Colon (tissue), 2 donors: Measurements from ENCODE around the gene FAM83C.

Experiments used
- FAIRE-seq: peaks from 2 replicates; lab custom pipeline; 2012; peaks lifted over from hg19 to GRCh38; lab: Jason Lieb, UNC
- donor health status: control.
- donor health status: control.

FAM83C gene

DNA sequence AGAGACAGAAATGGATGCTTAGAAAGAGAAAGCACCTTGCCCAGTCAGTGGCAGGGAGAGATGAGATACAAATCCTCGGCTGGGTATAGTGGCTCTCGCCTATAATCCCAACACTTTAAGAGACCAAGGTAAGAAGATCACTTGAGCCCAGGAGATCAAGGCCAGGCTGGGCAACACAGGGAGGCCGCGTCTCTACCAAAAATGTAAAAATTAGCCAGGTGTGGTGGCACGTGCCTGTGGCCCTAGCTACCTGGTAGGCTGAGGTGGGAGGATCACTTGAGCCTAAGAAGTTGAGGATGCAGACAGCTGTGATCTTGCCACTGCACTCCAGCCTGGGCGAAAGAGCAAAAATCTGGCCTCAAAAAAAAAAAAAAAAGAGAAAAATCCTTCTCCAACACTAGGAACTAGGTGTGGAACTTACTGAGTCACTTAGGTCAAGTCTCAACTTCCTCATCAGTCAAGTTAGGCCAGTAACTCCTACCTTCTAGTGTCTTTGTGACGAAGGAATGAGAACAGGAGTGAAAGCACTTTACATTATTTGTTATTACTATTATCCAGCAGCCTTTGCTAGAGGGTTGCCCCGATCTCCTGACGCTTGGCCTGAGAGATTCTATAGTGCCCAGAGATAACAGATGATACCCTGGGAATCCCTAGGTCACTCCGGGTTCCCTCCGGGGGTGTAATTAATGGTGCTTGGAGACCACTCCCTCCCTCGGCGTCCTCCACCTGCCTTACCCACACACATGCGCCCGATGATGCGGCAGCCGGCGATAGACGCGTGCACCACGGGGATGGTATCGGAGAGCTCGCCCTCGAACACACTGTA lies 8.6 kb downstream of the FAM83C start:
- FAIRE-seq: no peak

DNA sequence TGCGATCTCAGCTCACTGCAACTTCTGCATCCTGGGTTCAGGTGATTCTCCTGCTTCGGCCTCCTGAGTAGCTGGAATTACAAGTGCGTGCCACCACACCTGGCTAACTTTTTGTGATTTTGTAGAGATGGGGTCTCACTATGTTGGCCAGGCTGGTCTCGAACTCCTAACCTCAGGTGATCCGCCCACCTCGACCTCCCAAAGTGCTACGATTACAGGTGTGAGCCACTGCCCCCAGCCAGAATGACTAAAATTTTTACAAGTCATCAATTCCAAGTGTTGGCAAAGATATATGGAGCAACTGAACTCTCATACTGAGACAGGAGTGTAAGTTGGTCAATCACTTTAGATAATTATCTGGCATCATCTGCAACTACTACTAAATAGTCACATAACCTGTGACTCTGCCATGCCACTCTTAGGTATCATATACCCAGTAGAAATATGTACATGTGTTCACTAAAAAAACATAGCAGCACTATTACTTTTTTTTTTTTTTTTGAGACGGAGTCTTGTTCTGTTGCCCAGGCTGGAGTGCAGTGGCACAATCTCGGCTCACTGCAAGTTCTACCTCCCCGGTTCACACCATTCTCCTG lies 10.6 kb downstream of the FAM83C start:
- FAIRE-seq: no peak

DNA sequence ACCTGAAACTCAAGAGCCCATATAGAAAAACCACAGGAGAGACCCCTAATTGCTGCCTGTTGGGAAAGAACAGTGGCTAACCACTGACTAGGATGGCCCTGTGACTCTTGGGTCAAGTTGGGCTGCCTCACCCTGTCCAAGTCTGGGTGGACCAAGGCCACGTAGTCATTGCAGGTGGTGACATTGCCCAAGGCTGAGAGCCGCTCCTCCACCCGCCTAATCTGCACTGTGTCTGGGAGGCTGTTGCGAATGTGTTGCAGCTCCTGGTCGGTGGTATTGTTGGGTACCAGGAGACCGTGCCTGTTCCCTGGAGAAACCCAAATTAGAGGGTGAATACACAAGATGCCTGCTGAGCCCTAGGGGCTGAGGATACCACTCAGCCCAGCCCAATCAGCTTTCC lies 11.7 kb downstream of the FAM83C start:
- FAIRE-seq: no peak

DNA sequence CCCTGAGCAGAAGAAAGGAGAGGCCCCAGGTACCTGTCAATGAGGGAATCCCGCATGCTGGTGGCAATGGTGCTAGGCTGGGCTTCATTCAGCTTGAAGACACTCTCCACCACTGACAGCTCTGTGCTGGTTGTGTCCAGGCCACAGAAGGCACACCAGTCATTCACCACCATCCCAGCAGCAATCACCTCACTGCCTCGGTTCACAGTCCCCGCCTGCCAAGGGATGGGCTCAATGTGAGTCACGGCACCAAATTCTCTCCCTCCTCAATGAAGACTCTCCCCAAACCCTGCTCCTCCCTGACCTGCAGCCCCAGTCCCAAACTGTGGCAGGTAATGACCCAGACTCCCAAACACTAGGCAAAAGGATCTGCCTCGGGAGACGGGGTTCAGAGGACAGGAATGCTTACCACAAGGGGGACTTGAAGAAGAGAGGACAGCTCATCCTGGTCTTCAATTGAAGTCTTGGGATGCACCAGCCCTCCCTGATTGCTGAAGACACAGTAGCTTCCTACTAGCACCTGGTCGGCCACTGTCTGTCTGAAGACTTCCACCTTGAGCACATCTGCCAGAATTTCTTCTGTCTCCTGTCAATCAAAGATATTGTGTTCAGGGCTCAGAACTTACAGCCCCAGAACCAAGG lies 12.6 kb downstream of the FAM83C start:
- FAIRE-seq: no peak

DNA sequence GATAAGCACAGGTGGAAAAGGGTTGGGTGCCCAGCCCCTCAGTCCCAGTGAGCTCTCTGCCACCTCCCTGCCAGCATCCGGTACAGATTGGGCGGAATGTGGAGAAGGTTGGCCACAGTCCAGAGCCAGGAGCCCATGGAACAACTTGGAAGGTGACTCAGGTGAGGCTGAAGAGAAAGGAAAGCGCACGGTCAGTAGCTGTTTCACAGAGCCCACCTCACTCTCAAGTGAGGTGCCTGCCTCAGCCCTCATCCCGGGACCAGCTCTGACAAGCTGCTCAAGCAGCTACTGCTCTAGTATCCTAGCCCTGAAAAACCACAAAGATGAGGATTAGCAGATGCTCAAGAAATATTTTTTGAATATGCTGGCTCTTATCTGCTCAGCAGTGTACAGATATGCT lies 13.2 kb downstream of the FAM83C start:
- no peak for FAIRE-seq

DNA sequence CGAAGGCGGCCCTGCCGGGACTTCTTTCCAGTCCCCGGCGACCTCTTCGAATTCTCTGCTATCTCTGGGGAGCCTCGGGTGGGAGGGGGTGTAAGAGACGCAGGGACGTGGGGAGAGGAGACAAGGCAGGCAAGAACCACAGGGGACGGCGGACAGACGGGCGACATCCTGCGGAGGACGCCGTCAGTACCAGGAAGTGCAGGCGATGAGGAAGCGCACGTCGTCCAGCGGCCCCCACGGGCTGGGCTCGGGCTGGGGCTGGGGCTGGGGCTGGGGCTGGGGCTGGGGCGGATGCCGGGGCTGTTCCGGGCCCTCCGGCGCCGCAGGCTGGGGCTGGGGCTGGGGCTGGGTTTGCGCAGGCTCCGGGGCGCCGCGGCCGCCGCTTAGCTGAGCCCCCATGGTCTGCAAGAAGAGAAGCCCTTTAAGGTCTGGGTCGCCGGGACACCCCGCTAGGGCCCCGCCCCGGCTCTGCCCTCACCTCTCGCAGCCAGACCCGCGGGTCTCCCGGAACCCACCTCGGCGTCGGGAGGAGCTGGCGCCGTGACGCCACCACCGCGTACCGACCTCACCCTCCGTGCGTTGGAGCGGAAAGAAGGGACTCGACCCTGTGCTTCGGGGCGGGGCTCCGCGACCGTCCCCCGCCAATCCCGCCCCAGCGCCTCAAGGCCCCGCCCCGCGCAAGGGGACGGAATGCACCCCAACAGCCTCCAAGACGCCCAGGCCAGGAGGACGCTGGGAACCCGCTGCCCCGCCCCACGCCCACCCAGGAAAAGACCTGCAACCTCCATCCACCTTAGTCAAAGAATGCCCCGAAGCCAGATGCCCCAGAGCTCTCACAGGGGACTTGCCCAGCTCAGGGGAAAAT lies 14.5 kb downstream of the FAM83C start, which contains the start of gene MMP24OS:
Gene MMP24OS, minus strand, starts transcription at position 592 of the 865 bp plus-strand sequence. Its CDS starts 193 bp downstream, at position 399.
- no peak for FAIRE-seq

DNA sequence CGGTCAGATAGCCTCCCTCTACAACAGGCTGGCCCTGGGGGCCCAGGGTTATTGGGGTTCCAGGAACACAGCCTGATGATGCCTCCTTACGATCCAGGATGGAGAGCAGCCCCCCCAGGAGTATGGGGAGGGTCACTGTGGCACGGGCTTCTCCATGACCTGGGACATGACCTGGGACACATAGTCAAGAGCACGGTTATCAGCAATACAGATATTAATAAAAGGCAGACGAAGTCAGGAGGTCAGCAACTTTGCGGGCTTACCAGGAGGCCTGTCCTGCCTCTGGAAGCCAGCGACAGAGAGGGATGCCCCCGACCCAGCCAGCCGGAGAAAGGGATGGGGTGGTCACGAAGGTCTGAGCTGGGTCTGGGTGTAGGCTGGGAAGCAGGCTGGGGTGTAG lies 15.1 kb downstream of the FAM83C start:
- no peak for FAIRE-seq

DNA sequence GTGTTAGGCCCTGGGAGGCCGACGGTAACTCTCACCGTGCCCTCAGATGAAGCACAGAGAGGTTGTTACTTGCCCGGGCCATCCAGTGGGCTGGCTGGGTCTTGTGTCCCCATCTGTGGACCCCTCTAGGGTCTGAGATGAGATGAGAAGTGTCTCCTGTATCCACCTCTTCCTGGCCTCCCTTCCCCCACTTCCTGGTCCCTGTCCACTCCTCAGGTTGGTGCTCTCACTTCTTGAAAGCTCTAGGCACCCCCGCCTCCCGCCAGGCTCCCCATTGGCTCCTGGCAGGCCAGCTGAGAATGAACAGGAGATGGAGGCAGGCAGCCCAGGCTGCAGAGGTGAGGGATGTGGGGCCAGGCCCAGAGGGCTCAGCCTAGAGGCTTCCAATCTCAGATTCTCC lies 15.8 kb downstream of the FAM83C start:
- no peak for FAIRE-seq

DNA sequence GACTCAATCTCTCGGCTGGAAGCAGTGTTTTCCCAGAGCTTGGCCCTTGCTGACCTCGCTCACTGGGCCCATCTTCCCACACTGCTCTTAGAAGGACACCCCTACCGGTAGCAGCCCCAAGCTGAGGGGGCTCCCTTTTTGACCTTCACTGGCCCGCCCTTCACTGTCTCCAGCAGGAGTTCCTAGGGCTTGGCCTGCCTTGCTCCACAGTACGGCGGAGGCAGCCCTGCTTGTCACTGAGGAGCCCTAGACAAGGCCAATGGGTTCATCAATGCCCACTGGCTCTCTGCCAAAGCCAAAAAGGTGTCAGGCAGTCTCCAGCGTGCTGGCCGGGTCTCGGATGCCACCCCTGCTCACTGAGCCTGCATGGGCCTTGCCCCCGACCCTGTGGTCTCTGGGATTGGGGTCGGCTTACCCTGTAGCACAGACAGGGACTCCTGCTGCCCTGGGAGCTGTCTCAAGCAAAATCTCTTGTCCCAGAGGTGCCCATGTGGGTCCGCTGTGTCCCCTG lies 16.4 kb downstream of the FAM83C start:
- FAIRE-seq: no peak

DNA sequence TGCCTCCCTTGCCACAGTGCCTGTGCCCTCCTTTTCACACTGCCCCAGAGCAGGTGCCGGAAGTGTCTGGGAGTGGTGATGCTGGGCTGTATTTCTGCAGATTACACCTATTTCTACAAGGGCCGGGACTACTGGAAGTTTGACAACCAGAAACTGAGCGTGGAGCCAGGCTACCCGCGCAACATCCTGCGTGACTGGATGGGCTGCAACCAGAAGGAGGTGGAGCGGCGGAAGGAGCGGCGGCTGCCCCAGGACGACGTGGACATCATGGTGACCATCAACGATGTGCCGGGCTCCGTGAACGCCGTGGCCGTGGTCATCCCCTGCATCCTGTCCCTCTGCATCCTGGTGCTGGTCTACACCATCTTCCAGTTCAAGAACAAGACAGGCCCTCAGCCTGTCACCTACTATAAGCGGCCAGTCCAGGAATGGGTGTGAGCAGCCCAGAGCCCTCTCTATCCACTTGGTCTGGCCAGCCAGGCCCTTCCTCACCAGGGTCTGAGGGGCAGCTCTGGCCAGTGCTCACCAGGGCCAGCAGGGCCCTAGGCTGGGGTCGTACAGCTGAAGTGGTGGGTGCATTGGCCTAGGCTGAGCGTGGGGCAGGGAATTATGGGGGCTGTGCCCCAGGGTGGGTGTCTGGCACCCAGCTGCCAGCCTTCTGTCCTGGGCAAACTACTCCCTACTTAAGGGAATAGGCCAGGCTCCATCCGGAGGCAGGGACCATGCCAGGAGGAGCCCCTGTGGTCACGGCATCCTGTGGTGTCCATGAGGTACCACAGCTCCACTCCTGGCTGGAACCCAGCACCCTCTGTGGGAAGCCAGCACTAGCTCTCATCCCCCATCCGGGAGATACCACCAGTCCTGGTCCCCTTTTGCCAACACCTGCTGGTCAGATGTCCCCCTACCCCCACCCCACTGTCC lies 17.8 kb downstream of the FAM83C start:
- FAIRE-seq: no peak

DNA sequence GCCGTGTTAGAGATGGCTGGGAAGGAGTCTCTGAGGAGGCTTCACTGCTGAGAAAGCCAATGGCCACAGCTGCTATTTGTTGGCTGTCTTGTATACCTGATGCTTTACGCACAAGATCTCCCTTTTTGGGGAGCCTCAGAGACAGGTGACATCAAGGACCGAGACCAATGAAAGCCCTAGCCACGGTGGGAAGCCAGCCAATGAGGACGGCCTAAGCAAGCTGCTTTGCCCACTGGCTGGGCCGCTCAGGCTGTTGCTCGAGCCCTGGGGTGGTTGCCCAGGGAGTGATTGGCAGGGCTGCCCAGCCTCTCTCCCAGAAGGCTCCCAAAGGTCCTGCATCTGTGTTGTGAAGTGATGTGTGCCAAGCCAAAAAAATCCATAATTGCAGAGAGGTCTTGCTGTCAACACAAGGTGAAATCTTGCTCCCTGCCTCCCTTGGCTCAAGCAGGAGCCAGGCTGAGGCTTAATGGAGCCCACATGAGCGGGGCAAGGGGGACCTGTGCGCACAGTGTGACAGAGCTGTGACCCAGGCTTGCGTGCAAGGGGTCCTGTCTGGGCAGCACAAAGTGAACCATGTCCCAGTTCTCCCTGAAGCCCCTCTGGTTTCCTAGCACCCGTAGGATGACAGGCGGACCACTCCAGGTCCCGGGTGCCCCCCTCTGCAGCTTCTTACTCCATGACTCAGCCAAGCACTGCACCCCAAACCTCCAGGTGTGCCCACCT lies 18.6 kb downstream of the FAM83C start:
- no peak for FAIRE-seq

DNA sequence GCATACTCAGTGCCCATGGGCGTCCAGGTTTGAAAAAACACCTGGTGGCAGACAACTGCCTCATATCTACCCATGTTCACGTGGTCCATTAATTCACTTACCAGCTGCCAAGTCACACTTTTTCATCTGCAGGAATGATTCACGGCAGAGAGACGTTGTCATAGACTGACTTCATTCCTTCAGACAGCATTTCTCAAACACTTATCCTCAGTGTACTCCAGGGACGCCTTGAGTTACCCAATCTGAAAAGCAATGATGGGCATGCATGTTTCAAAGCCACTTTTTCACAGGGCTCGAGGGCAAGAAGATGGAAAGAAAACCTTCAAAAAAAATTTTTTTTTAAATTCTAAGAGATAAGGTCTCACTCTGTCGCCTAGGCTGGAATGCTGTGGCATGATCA lies 20.3 kb downstream of the FAM83C start:
- no peak for FAIRE-seq

DNA sequence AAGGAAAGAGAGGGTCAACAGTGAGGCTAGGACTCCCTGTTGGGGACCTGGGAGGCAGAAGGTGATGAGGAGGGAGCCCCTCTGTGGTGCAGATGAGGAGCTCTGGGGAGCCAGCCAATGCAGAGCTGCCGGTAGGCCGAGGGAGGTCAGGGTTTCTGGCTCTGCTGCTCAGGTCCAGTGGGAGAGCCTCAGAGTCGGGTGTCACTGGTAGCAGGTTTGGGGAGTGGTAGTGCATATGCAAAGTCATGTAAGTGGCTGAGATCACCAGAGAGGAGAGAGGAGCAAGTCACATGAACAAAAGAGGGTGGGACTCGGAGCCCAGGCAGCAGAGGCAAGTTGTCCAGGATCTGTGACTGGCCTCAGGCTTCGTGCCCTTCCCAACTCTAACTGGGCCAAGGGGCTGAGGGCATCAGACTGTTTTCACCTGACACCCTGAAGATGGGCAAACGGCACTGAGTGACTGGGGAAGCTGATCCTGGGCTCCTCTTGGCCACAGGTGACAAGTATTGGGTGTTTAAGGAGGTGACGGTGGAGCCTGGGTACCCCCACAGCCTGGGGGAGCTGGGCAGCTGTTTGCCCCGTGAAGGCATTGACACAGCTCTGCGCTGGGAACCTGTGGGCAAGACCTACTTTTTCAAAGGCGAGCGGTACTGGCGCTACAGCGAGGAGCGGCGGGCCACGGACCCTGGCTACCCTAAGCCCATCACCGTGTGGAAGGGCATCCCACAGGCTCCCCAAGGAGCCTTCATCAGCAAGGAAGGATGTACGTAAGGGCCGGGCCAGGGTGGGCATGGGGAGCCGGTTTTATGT lies 20.9 kb downstream of the FAM83C start:
- no peak for FAIRE-seq

DNA sequence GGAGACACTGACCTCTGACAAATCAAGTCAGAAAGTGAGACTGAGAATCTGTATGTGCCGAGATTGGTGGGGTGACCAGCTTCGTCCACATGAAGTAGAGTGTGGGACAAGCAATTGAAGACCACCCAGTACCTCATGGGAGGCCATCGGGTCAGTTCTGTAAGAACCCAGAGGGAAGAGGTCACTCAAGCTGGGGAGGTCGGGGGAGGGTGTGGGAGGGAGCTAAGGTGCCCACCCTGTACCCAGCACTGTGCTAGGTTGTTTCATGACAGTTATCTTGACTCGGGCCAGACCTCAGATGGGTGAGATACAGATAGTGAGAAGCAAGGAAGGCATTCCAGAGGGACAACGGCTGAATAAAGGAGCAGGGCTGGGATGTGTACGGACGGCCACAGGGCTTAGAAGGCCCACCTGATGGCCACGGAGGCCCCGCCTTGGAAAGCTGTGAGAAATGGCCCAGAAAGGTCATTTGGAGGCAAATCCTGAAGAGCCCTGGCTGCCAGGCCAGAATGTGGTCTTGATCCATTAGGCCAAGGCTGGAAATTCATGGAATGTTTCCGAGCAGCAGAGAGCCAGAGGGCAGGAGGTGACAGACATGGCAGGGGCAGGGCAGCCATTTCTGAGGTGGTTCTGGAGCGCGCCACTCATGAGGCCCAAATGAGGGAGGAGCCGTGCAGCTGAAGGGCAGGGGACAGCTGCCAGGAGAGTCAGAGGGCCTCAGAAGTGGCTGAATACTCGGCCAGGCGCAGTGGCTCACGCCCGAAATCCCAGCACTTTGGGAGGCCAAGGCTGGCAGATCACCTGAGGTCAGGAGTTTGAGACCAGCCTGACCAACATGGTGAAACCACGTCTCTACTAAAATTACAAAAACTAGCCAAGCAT lies 22.0 kb downstream of the FAM83C start:
- no peak for FAIRE-seq

DNA sequence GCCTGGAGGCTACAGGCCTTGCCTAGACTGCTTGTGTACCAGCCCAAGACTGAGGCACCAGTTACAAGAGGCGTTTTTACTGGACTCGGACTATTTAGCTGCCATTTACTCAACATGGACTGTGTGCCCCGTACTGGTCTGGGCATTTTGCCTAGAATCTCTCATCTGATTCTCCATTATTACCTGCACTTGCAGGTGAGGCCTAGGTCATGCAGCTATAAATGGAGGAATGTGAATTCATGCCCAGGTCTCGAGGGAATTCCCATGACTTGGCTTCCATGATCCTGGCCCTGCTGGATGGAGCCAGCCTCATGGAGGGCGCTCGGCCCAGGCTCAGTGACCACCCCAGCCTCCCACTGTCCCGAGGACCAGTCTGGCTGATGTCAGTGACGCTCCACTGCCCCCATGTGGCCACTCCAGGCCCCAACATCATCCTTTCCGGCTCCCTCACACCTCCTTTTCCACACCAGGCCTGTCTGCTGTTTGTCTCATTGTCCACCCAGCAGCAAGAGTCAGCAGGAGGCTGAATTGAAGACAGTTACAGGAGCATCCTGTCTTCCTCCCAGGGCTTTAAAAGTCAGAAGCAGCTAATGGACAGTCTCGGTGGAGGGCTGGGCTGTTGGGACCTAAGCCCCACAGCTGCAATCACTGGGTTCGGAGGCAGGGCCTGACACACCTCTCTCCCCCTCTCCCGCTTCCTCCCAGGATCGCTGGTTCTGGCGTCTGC lies 23.0 kb downstream of the FAM83C start:
- no peak for FAIRE-seq

DNA sequence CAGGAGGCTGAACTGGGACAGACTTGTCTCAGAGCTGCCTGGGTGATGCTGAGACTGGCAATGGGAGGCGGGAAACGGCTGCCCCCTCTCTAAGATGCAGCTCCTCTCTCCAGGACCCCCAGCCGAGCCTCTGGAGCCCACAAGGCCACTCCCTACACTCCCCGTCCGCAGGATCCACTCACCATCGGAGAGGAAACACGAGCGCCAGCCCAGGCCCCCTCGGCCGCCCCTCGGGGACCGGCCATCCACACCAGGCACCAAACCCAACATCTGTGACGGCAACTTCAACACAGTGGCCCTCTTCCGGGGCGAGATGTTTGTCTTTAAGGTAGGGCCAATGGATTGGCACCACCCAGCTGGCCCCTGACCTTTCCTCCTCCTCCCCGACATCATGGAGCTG lies 25.1 kb downstream of the FAM83C start:
- FAIRE-seq: no peak

DNA sequence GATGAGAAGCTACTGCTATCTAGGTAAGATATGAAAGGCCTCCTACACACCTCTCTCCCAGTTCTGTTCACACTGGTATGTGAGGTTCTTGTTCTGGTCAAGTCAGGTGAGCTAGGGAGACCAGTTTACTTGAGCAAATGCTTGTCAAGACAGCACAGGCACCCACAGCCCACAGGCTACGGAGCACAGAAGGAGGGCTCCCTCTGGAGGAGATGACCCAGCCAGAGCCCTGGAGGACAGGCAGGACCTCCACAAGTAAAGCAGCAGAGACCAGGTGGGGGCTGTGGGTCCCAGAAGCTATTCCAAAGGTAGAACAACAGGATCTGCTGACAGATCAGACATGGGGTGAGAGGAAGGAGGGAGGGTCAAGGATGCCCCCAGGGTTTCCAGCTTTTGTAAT lies 27.5 kb downstream of the FAM83C start:
- FAIRE-seq: no peak
